OCI-LY7 (cell line): ENCODE data around the gene ACOXL. TPM values are rescaled to one million over a fixed set of nuclear protein-coding genes. Genes with fewer than 3 reads are reported as not detected.

Experiments
- BruUV-seq: library from RNA; stranded (reverse); fragments of 400-500 nt; replicated peaks from 2 replicates; lab custom pipeline; 2021; lab: Mats Ljungman, UMichigan
- CTCF ChIA-PET: fragments of 300-600 bp; sonication (Branson Sonifier 250); formaldehyde crosslinking; loops from one replicate; lab custom pipeline; 2022; ENCODE audit warnings: antibody characterized with exemption; ENCODE audit not compliant: unreplicated experiment; lab: Charles Lee
- POLR2A ChIA-PET: fragments of 300-600 bp; sonication (Branson Sonifier 250); formaldehyde crosslinking; loops from one replicate; lab custom pipeline; 2022; ENCODE audit warnings: antibody characterized with exemption; lab: Charles Lee
- DNase-seq: peaks from one replicate; pipeline ENCODE4 v3.0.0-alpha.2; 2015; ENCODE audit warnings: low spot score
- H2AFZ ChIP-seq: fragments of 200-600 bp; sonication (generic), shearing (Covaris generic); 2 replicates; pipeline ENCODE4 v1.6.1; 2014; ENCODE audit warnings: mild to moderate bottlenecking, antibody characterized with exemption, low read length, moderate library complexity
- H3K27ac ChIP-seq: fragments of 200-600 bp; sonication (generic); 2 replicates; pipeline ENCODE4 v1.5.1; 2014; ENCODE audit warnings: mixed run types, low read depth, mild to moderate bottlenecking, moderate library complexity, low read length, inconsistent platforms; ENCODE audit not compliant: poor library complexity, severe bottlenecking
- H3K36me3 ChIP-seq: fragments of 200-600 bp; sonication (generic); 2 replicates; pipeline ENCODE4 v1.6.1; 2014; ENCODE audit warnings: mild to moderate bottlenecking, antibody characterized with exemption, low read length, moderate library complexity, mixed read lengths; ENCODE audit not compliant: insufficient read depth
- H3K4me1 ChIP-seq: fragments of 200-600 bp; sonication (generic); 2 replicates; pipeline ENCODE4 v1.5.1; 2014; ENCODE audit warnings: mild to moderate bottlenecking, low read length; ENCODE audit not compliant: insufficient read depth, poor library complexity, severe bottlenecking
- H3K4me2 ChIP-seq: fragments of 200-600 bp; sonication (generic); 2 replicates; pipeline ENCODE4 v1.6.1; 2014; ENCODE audit warnings: mild to moderate bottlenecking, low read length
- H3K4me3 ChIP-seq: fragments of 200-600 bp; sonication (generic); 2 replicates; pipeline ENCODE4 v1.5.1; 2014; ENCODE audit warnings: mild to moderate bottlenecking, low read depth, low read length; ENCODE audit not compliant: poor library complexity, severe bottlenecking
- H3K79me2 ChIP-seq: fragments of 200-600 bp; sonication (generic); 2 replicates; pipeline ENCODE4 v1.6.1; 2016; ENCODE audit warnings: low read depth, mild to moderate bottlenecking, low read length, moderate library complexity, mixed read lengths; ENCODE audit not compliant: insufficient read depth
- H3K9me2 ChIP-seq: fragments of 200-600 bp; sonication (generic); 2 replicates; pipeline ENCODE4 v1.6.1; 2016; ENCODE audit warnings: mild to moderate bottlenecking, low read length, mixed read lengths; ENCODE audit not compliant: insufficient read depth
- H3K9me3 ChIP-seq: fragments of 200-600 bp; sonication (generic); 2 replicates; pipeline ENCODE4 v1.6.1; 2014; ENCODE audit warnings: mild to moderate bottlenecking, mixed run types, low read length, mixed read lengths
- H4K20me1 ChIP-seq: fragments of 200-600 bp; sonication (generic); 2 replicates; pipeline ENCODE4 v1.6.1; 2014; ENCODE audit warnings: mild to moderate bottlenecking, antibody characterized with exemption, low read length, moderate library complexity, mixed read lengths; ENCODE audit not compliant: insufficient read depth
- EZH2phosphoT487 ChIP-seq: fragments of 200-600 bp; sonication (generic); IDR thresholded peaks from 2 replicates; pipeline ENCODE4 v1.6.1; 2018; ENCODE audit warnings: low read depth, borderline replicate concordance, mild to moderate bottlenecking, mixed run types, antibody characterized with exemption, low read length, moderate library complexity, mixed read lengths
- intact Hi-C: fragments of 100-400 bp; cut with micrococcal nuclease; formaldehyde crosslinking; loops from one replicate; pipeline ENCODE4 v1.10.0; 2022; ENCODE audit not compliant: unreplicated experiment
- total RNA-seq, 2 experiments: library from RNA; depleted of rRNA in 1 of 2; stranded (reverse); fragments of >200 nt in 1 of 2; shearing (Covaris generic) in 1 of 2; gene quantifications; 2 replicates each; pipeline ENCODE4 v1.2.3, GENCODE V29; 2014 to 2022
- TF ChIP-seq, protein P1 (sequence below): fragments of 200-600 bp; sonication (generic); conservative IDR thresholded peaks from 2 replicates; pipeline ENCODE4 v1.5.1; 2014; ENCODE audit warnings: mild to moderate bottlenecking, antibody characterized with exemption, low read length, moderate library complexity, mixed read lengths

Gene ACOXL
- total RNA-seq, 2 experiments from 2014 or later = 1.4 TPM; not detected in 1

DNA sequence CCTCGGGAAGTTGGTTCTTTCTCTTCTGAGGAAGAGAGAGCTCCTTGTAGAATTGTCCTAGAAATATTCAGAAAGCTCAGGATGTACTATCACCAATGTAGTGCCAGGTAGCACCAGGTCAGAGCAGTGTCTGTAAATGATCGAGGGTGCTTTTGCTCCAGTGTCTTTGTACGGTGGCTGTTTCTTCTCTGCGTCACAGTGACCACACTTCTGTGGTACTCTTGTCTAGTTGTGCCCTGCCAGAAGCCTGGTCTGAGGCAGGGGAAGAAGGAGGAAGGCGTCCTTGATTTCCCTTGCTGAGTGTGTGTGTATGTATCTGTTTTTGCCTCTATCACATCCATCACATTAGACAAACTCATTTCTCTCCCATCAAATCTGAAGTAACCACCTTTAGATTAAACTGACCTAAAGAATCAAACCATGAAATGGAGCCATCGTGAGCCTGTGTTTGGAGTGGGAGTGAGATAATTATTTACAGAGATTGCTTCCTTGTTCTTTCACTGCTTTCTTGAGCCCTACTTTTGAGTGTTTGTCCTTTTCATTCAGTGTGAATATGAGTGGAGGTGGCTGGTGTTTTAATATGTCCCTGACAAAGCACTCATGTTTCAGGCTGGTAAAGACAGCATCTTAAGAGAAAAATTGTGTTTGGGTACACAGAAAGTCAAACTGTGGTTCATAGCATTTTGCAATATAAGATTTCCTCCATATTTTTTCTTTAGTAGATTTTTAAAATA, 97.2 kb downstream of the ACOXL start:
- no peak for DNase-seq
- H3K36me3 ChIP-seq = no peaks in the 10 kb centered on the region
- H3K9me2 ChIP-seq = no peaks in the 10 kb centered on the region
- TF ChIP-seq, protein P1, sequence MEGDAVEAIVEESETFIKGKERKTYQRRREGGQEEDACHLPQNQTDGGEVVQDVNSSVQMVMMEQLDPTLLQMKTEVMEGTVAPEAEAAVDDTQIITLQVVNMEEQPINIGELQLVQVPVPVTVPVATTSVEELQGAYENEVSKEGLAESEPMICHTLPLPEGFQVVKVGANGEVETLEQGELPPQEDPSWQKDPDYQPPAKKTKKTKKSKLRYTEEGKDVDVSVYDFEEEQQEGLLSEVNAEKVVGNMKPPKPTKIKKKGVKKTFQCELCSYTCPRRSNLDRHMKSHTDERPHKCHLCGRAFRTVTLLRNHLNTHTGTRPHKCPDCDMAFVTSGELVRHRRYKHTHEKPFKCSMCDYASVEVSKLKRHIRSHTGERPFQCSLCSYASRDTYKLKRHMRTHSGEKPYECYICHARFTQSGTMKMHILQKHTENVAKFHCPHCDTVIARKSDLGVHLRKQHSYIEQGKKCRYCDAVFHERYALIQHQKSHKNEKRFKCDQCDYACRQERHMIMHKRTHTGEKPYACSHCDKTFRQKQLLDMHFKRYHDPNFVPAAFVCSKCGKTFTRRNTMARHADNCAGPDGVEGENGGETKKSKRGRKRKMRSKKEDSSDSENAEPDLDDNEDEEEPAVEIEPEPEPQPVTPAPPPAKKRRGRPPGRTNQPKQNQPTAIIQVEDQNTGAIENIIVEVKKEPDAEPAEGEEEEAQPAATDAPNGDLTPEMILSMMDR = no peak
- no peak for TF ChIP-seq EZH2phosphoT487
- no peak overlapping the region for H2AFZ ChIP-seq
- no peaks in the 10 kb centered on the region for H3K4me1 ChIP-seq
- no peak overlapping the region for H3K4me3 ChIP-seq
- no peak overlapping the region for H3K27ac ChIP-seq
- no TSS peak for BruUV-seq
- no peaks in the 10 kb centered on the region for H4K20me1 ChIP-seq
- no peaks in the 10 kb centered on the region for H3K79me2 ChIP-seq
- intact Hi-C loops = no loop called here
- CTCF ChIA-PET = no interaction called here
- POLR2A ChIA-PET = no interaction called here
- no peak overlapping the region for H3K4me2 ChIP-seq
- peaks cover 3% of the 10 kb centered on the region; the same call in 1 of the 2 replicates for H3K9me3 ChIP-seq

- no peaks in the 10 kb centered on the region for H3K9me2 ChIP-seq
- no peaks in the 10 kb centered on the region for H3K79me2 ChIP-seq
- no TSS peak for BruUV-seq
- ChIA-PET POLR2A (interaction anchor here (0.6 kb wide), 1 partner anchor 101 kb away, joined by 3 read pairs; no protein-coding TSS in a partner anchor), CTCF (no interaction called here)
- no peaks in the 10 kb centered on the region for H4K20me1 ChIP-seq
- H3K36me3 ChIP-seq = no peaks in the 10 kb centered on the region
- TF ChIP-seq, protein P1 = peak; percentile 76
- TF ChIP-seq EZH2phosphoT487 = no peak
- intact Hi-C loops = no loop called here
- no peak overlapping the region for H3K4me2 ChIP-seq
- H3K27ac ChIP-seq = no peak overlapping the region
- no peak overlapping the region for H2AFZ ChIP-seq
- DNase-seq = peak; percentile 33
- H3K9me3 ChIP-seq = no peaks in the 10 kb centered on the region
- no peak overlapping the region for H3K4me3 ChIP-seq
- H3K4me1 ChIP-seq = peaks cover 7% of the 10 kb centered on the region
Measured at GRCh38 chr2:110832740-110833139, 100.4 kb downstream of the ACOXL start.

DNA sequence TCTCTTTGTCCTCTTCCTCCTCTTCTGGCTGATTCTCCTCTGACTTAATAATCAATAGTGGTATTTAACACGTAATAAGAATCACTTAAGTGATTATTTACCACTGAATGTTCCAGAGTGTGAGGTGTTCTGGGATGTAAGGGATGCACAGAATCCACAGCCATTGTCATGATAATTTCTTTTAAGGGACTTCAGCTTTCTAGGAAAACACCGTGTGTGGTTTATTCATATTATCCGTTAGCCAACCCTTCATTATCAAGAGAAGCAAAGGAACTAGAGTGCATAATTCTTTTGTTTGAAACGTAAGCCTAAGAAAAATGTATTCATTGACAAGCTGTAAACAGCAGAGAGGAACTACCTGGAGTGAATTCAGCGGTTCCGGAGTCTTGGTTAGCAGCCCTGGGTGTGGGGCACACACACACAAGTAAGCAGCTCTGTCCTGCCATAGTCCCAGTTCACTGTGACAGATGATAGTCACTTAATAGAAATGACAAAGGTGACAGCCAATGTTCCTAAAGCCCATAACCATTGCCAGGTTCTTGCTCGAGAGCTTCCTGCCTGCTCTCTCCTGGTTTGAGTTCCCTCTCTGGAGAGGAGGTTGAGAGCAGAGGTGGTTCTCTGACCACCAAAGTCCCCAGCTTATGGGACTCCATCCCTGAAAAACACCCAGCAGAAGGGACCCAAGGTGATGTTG, 101.9 kb downstream of the ACOXL start:
- Histone ChIP-seq H4K20me1 (no peaks in the 10 kb centered on the region), H2AFZ (no peak overlapping the region), H3K36me3 (no peaks in the 10 kb centered on the region), H3K27ac (no peak overlapping the region), H3K9me3 (no peaks in the 10 kb centered on the region), H3K4me1 (peaks cover 7% of the 10 kb centered on the region), H3K79me2 (no peaks in the 10 kb centered on the region), H3K4me3 (no peak overlapping the region), H3K9me2 (no peaks in the 10 kb centered on the region), H3K4me2 (no peak overlapping the region)
- POLR2A ChIA-PET = interaction anchor here (0.6 kb wide), 1 partner anchor 106 kb away, joined by 3 read pairs; no protein-coding TSS in a partner anchor
- DNase-seq = no peak
- BruUV-seq = no TSS peak
- intact Hi-C loops = no loop called here
- CTCF ChIA-PET = no interaction called here
- TF ChIP-seq EZH2phosphoT487 = no peak
- TF ChIP-seq, protein P1 = no peak
